HCT116 (cell line): ENCODE data around the gene KRT74. TPM values are rescaled to one million over a fixed set of nuclear protein-coding genes. Genes with fewer than 3 reads are reported as not detected.

ENCODE experiments used
- ATAC-seq: fragments of 200-7000 bp; cut with Tn5 transposase; 2 replicates; pipeline ENCODE4 v1.9.1; 2020; ENCODE audit warnings: mild to moderate bottlenecking, moderate library complexity
- BruUV-seq: library from RNA; stranded (reverse); fragments of 400-500 nt; replicated peaks from 2 replicates; lab custom pipeline; 2021; lab: Mats Ljungman, UMichigan
- CTCF ChIA-PET: fragments of 300-600 bp; sonication (Branson Sonifier 250); formaldehyde crosslinking; loops from one replicate; lab custom pipeline; 2021; ENCODE audit warnings: antibody characterized with exemption; lab: Charles Lee
- POLR2A ChIA-PET: fragments of 300-600, 350-600 bp; sonication (Branson Sonifier 250); formaldehyde crosslinking; loops from one replicate; lab custom pipeline; 2021; ENCODE audit warnings: antibody characterized with exemption; lab: Charles Lee
- RAD21 ChIA-PET, 2 experiments: fragments of 300-600 bp; sonication (Branson Sonifier 250); formaldehyde crosslinking; loops; one replicate each; lab custom pipeline; 2023; ENCODE audit warnings: low total read pairs in 2 of 2; ENCODE audit not compliant: uncharacterized antibody in 2 of 2, unreplicated experiment in 2 of 2, low non-redundant PET in 1 of 2; lab: Charles Lee
- DNase-seq: peaks from one replicate; pipeline ENCODE4 v3.0.0-alpha.2; 2010; ENCODE audit warnings: low read depth, low spot score
- H2AFZ ChIP-seq: fragments of 200-600 bp; shearing (Covaris generic), sonication (generic); 2 replicates; pipeline ENCODE4 v1.6.1; 2017; ENCODE audit warnings: low read depth, mixed run types, mixed read lengths, antibody characterized with exemption, low read length; ENCODE audit not compliant: poor library complexity, severe bottlenecking
- H3K27ac ChIP-seq: 2 replicates; pipeline ENCODE4 v1.5.1; 2012; ENCODE audit warnings: low read depth, low read length
- H3K27me3 ChIP-seq: fragments of 200-600 bp; sonication (generic); 2 replicates; pipeline ENCODE4 v1.6.1; 2016; ENCODE audit warnings: mixed run types, low read length, mixed read lengths; ENCODE audit not compliant: insufficient read depth
- H3K36me3 ChIP-seq, 2 experiments: fragments of 200-500 bp in 1 of 2; fragments of 200-600 bp in 1 of 2; sonication (Bioruptor generic) in 1 of 2; sonication (generic) in 1 of 2; 2 replicates each; pipeline versions ENCODE4 v1.5.1 to v1.6.1; 2014 to 2016; ENCODE audit warnings: low read length in 2 of 2, inconsistent platforms in 1 of 2, mixed read lengths in 1 of 2, mixed run types in 1 of 2; ENCODE audit not compliant: insufficient read depth in 2 of 2, control insufficient read depth in 1 of 2
- H3K4me1 ChIP-seq, 2 experiments: fragments of 200-600 bp in 1 of 2; sonication (generic) in 1 of 2; 2 replicates each; pipeline versions ENCODE4 v1.5.1 to v1.6.1; 2012 to 2017; ENCODE audit warnings: low read length in 2 of 2, inconsistent platforms in 1 of 2, mild to moderate bottlenecking in 1 of 2, mixed read lengths in 1 of 2, mixed run types in 1 of 2, moderate library complexity in 1 of 2; ENCODE audit not compliant: insufficient read depth in 2 of 2, control insufficient read depth in 1 of 2
- H3K4me2 ChIP-seq: fragments of 200-600 bp; sonication (generic); 2 replicates; pipeline ENCODE4 v1.6.1; 2017; ENCODE audit warnings: mixed run types, low read length, mixed read lengths
- H3K4me3 ChIP-seq, 2 experiments: fragments of 200-600 bp in 1 of 2; sonication (generic) in 1 of 2; replicated peaks in 1 of 2; 2 replicates each; pipeline ENCODE4 v1.5.1; 2011 to 2016; ENCODE audit warnings: low read length in 2 of 2, control low read depth in 1 of 2, low read depth in 1 of 2, mild to moderate bottlenecking in 1 of 2, mixed read lengths in 1 of 2, mixed run types in 1 of 2
- H3K79me2 ChIP-seq: fragments of 200-600 bp; sonication (generic); 2 replicates; pipeline ENCODE4 v1.6.1; 2017; ENCODE audit warnings: mild to moderate bottlenecking, mixed run types, low read length, moderate library complexity, mixed read lengths; ENCODE audit not compliant: insufficient read depth
- H3K9ac ChIP-seq: fragments of 200-600 bp; sonication (generic); 2 replicates; pipeline ENCODE4 v1.6.1; 2016; ENCODE audit warnings: low read length, mixed read lengths
- H3K9me2 ChIP-seq: fragments of 200-600 bp; sonication (generic), shearing (Covaris generic); 2 replicates; pipeline ENCODE4 v1.6.1; 2017; ENCODE audit warnings: mixed run types, mild to moderate bottlenecking, moderate library complexity; ENCODE audit not compliant: insufficient read depth
- H3K9me3 ChIP-seq, 2 experiments: fragments of 200-500 bp in 1 of 2; fragments of 200-600 bp in 1 of 2; sonication (Bioruptor generic) in 1 of 2; sonication (generic) in 1 of 2; 2 replicates each; pipeline ENCODE4 v1.6.1; 2014 to 2017; ENCODE audit warnings: low read length in 2 of 2, mixed read lengths in 2 of 2, inconsistent platforms in 1 of 2, low read depth in 1 of 2, mild to moderate bottlenecking in 1 of 2, mixed run types in 1 of 2, moderate library complexity in 1 of 2; ENCODE audit not compliant: control insufficient read depth in 1 of 2, insufficient read depth in 1 of 2
- H4K20me1 ChIP-seq: fragments of 200-600 bp; sonication (generic), shearing (Covaris generic); 2 replicates; pipeline ENCODE4 v1.6.1; 2017; ENCODE audit warnings: mixed run types, mild to moderate bottlenecking, moderate library complexity; ENCODE audit not compliant: insufficient read depth
- CBX3 ChIP-seq: IDR thresholded peaks from 2 replicates; pipeline ENCODE4 v1.6.1; 2012; ENCODE audit warnings: low read depth
- CEBPB ChIP-seq: IDR thresholded peaks from 2 replicates; pipeline ENCODE4 v1.6.1; 2012; ENCODE audit warnings: low read depth
- CTCF ChIP-seq, 3 experiments: fragments of 200-600 bp in 1 of 3; sonication (generic) in 1 of 3; IDR thresholded peaks in 2 of 3; conservative IDR thresholded peaks in 1 of 3; 2 replicates each; pipeline ENCODE4 v1.5.1; 2012 to 2017; ENCODE audit warnings: low read depth in 2 of 3, low read length in 2 of 3, antibody characterized with exemption in 1 of 3, borderline replicate concordance in 1 of 3, control low read depth in 1 of 3, mild to moderate bottlenecking in 1 of 3, mixed read lengths in 1 of 3, mixed run types in 1 of 3, moderate library complexity in 1 of 3; ENCODE audit not compliant: insufficient read depth in 1 of 3
- EGR1 ChIP-seq: IDR thresholded peaks from 2 replicates; pipeline ENCODE4 v1.6.1; 2012; ENCODE audit warnings: low read depth
- ELF1 ChIP-seq: IDR thresholded peaks from 2 replicates; pipeline ENCODE4 v1.6.1; 2012; ENCODE audit warnings: low read depth, borderline replicate concordance
- EZH2 ChIP-seq: fragments of 200-600 bp; sonication (generic); IDR thresholded peaks from 2 replicates; pipeline ENCODE4 v1.6.1; 2017; ENCODE audit warnings: antibody characterized with exemption, mixed run types
- EZH2phosphoT487 ChIP-seq: fragments of 200-600 bp; IDR thresholded peaks from 2 replicates; pipeline ENCODE4 v1.6.1; 2018; ENCODE audit warnings: antibody characterized with exemption, borderline replicate concordance
- FOSL1 ChIP-seq: IDR thresholded peaks from 2 replicates; pipeline ENCODE4 v1.6.1; 2012; ENCODE audit warnings: low read depth
- MAX ChIP-seq: IDR thresholded peaks from 2 replicates; pipeline ENCODE4 v1.6.1; 2012
- POLR2A ChIP-seq: IDR thresholded peaks from 2 replicates; pipeline ENCODE4 v1.7.0; 2011; ENCODE audit warnings: borderline replicate concordance; ENCODE audit not compliant: insufficient read depth, insufficient read length; ENCODE audit errors: extremely low read depth
- RAD21 ChIP-seq: IDR thresholded peaks from 2 replicates; pipeline ENCODE4 v1.6.1; 2012; ENCODE audit warnings: low read depth, mild to moderate bottlenecking
- REST ChIP-seq: IDR thresholded peaks from 2 replicates; pipeline ENCODE4 v1.6.1; 2012; ENCODE audit warnings: low read depth
- SIN3A ChIP-seq: IDR thresholded peaks from 2 replicates; pipeline ENCODE4 v1.6.1; 2012; ENCODE audit warnings: low read depth
- SP1 ChIP-seq: IDR thresholded peaks from 2 replicates; pipeline ENCODE4 v1.6.1; 2012; ENCODE audit warnings: low read depth
- TCF7L2 ChIP-seq: IDR thresholded peaks from 2 replicates; pipeline ENCODE4 v1.7.0; 2011; ENCODE audit warnings: borderline replicate concordance, inconsistent platforms; ENCODE audit not compliant: insufficient read depth, insufficient read length; ENCODE audit errors: extremely low read depth
- ZBTB33 ChIP-seq: IDR thresholded peaks from 2 replicates; pipeline ENCODE4 v1.6.1; 2011; ENCODE audit warnings: mild to moderate bottlenecking, low read length, moderate library complexity; ENCODE audit not compliant: insufficient replicate concordance; ENCODE audit errors: extremely low read depth
- ZFX ChIP-seq: fragments of 450-650 bp; IDR thresholded peaks from 2 replicates; pipeline ENCODE4 v1.6.1; 2017
- ZNF274 ChIP-seq: fragments of 200-500 bp; sonication (Bioruptor generic); IDR thresholded peaks from 2 replicates; pipeline ENCODE4 v1.6.1; 2014; ENCODE audit warnings: mild to moderate bottlenecking, low read depth, low read length, inconsistent platforms
- intact Hi-C: fragments of 100-400 bp; cut with micrococcal nuclease; formaldehyde crosslinking; loops from 2 replicates; pipeline ENCODE4 v1.10.0; 2022
- total RNA-seq: library from RNA; stranded (reverse); gene quantifications from one replicate; pipeline ENCODE4 v1.2.1, GENCODE V29; 2021; ENCODE audit not compliant: unreplicated experiment

The KRT74 gene
- total RNA-seq, 1 experiment from 2014 or later = not detected

GRCh38 chr12:52581481-52581880 is 7.8 kb upstream of the KRT74 start (continued):
- no peak for TF ChIP-seq ELF1
- no peak for TF ChIP-seq CBX3
- no peak for TF ChIP-seq EZH2
- TF ChIP-seq EGR1 = no peak

GRCh38 chr12:52581066-52581465 is 7.4 kb upstream of the KRT74 start:
- no peak for ATAC-seq
- TF ChIP-seq RAD21 (no peak), ZBTB33 (no peak), EZH2 (no peak), MAX (no peak), SP1 (no peak), CBX3 (no peak), TCF7L2 (no peak), FOSL1 (no peak), POLR2A (no peak), EZH2phosphoT487 (no peak), ELF1 (no peak), REST (no peak), CEBPB (no peak), ZNF274 (no peak), SIN3A (no peak), CTCF (IDR thresholded peaks at IDR 0.05 in 2 of 3, conservative IDR thresholded peaks at IDR 0.05 in 1 of 3; ENCODE audit: borderline replicate concordance in 1 of 3, insufficient read depth in 1 of 3, low read depth in 2 of 3, low read length in 2 of 3) (no peak), ZFX (no peak)
- TF ChIP-seq, all 23 proteins: peak for 0
- H3K9me3 ChIP-seq = no peaks in the 10 kb centered on the region
- ChIA-PET RAD21 (interaction anchor here in 1 of 2 experiments (1.5 kb wide), 1 partner anchor 298 kb away, joined by 3 read pairs; no protein-coding TSS in a partner anchor), POLR2A (no interaction called here), CTCF (interaction anchor here (2.5 to 4.6 kb wide), 4 partner anchors 185 to 299 kb away, joined by 16 to 29 read pairs (median 22); no protein-coding TSS in a partner anchor)
- no peak overlapping the region for H3K27ac ChIP-seq
- H3K4me3 ChIP-seq = no peak overlapping the region
- H3K9me2 ChIP-seq = no peaks in the 10 kb centered on the region
- no peaks in the 10 kb centered on the region for H3K27me3 ChIP-seq
- no peak overlapping the region for H3K4me2 ChIP-seq
- no peak overlapping the region for H3K9ac ChIP-seq
- H2AFZ ChIP-seq = no peak overlapping the region
- no TSS peak for BruUV-seq
- intact Hi-C loops = loop anchor here (5.0 kb wide), 2 partner anchors 189 to 424 kb away; no protein-coding TSS in a partner anchor
- H3K4me1 ChIP-seq = peaks cover 0 to 40% of the 10 kb centered on the region in 2 experiments; a peak in 3 of 4 replicates
- DNase-seq = no peak
- H3K36me3 ChIP-seq = no peaks in the 10 kb centered on the region
- no peaks in the 10 kb centered on the region for H3K79me2 ChIP-seq
- H4K20me1 ChIP-seq = no peaks in the 10 kb centered on the region
